Measurements from ENCODE around the gene CACNA1C.

CACNA1C gene

DNA sequence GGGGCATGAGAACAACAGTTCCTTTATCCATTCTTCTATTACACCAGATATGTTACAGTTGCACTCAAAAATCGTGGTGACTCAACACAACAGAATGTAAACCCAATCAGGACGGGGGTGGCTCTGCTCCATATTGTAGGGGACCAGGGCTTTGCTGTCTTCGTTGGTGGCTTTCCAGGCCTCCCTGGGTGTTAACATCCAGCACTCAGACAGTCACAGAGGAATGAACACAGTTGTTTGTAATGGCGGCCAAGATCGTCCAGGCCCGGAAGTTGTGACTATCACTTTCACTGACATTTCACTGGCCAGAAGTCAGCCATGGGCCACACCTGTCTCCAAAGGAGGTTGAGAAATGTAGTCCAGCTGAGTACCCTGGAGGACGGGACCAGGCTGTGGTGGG lies 204.1 kb downstream of the CACNA1C start:
- no peak for DNase-seq (ENCODE audit: low spot score)

DNA sequence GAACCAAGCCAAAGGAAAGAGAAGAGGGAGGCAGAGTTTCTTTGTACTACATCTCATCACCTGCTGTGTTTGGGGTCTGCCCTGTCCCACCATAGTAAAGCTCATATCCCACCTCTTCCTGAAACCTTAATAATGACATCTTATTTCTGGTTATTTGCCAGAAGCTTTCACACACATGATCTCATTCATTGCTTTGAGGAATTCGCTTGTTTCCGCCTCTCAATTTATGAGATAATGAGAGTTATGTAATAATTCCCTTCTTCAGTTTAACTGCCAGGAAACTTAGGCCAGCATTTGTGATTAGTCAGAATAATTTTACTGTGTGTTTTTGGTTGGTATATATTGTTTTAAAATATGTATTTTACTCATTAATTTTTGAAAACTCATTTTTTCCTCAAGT lies 205.2 kb downstream of the CACNA1C start:
- DNase-seq (ENCODE audit: low spot score) = no peak

DNA sequence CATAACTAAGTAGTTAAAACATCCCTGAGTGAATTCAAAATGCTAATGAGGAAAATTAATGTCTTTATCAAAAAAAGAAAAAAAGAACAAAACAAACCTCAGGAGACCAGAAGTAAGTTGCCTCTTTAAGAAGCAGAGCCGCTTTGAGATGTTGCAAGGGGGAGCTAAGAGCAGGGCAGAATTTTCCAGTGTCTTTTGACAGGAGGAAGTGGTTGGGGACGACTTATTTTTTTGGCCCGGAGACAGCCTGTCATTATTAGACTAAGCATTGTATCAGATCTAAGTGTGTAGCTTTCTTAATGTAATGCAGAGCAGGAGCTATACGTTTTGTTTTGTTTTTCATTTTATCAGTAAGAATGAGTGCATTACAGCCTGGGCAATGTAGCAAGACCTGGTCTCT lies 206.6 kb downstream of the CACNA1C start:
- DNase-seq (ENCODE audit: low spot score) = no peak

DNA sequence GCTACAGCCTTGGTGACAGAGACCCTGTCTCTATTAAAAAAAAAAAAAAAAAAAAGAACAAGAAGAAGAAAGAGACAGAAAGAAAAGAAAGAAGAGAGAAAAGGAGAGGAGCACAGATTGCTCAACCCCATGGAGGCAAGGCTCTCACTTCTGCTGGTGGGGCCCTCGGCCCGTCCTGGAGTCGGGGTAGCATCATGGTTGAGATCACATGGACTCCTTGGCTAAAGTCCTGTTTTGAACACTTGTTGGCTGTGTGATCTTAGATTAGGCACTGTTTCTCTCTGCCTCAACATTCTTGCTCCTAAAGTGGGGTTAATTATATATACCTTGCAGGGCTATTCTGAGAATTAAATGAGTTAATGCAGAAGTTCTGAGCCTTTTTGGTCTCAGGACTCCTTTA lies 207.7 kb downstream of the CACNA1C start:
- DNase-seq (ENCODE audit: low spot score) = no peak

DNA sequence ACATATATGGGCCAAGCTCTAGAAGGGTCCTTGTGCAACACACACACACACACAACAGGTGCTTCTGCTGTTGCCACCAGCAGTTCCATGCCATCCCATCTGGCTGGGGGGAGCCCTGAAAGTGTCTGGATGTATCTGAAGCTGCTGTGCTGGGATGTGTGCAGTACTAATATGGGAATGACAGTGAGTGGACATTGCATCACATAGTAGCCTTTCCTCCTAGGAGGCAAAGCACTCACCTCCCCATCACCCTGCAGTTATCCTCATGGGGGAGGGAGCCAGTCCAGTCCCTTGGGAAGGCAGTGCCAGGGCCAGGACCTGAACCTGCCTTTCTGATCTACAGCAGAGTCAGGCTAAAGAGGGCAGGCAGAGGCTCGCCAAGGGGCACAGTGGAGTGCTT lies 208.9 kb downstream of the CACNA1C start:
- DNase-seq (ENCODE audit: low spot score) = no peak

DNA sequence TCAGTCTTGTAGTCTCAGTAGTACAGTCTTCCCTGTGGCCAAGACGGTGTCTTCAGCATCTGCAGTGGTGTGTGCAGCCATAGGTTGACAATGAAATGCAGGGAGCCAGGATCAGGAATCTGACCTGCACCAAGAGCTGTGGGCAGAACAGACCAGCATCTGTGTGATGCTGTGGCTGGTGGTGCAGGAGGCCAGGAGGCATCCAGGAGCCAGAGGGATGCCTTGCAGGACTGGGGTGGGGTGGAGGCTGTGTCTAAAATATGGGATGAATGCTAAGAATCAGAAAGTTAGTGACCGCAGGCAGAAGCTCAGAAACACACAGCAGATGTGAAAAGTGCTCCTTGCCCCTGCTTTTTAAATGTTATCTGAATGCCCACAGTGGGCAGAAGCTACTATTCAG lies 209.7 kb downstream of the CACNA1C start:
- no peak for DNase-seq (ENCODE audit: low spot score)

DNA sequence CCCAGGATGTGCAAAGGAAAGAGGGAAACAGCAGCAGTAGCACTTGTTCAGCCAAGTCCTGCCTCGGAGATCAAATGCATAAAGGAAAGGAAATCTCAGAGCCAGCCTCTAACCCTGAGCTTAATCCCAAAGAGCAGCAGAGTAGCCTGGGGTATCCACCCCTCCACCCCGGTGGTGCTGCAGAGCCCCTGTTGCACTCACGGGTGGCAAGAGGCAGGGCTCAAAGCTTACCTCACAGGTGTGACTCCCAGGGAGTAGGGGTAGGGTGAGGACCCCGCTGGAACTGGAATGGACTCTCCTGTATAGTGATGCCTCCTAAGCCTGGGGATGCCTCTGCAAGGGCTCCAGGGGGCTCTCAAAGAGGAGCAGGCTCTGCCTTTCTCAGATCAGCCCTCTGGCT lies 211.1 kb downstream of the CACNA1C start:
- no peak for DNase-seq (ENCODE audit: low spot score)

DNA sequence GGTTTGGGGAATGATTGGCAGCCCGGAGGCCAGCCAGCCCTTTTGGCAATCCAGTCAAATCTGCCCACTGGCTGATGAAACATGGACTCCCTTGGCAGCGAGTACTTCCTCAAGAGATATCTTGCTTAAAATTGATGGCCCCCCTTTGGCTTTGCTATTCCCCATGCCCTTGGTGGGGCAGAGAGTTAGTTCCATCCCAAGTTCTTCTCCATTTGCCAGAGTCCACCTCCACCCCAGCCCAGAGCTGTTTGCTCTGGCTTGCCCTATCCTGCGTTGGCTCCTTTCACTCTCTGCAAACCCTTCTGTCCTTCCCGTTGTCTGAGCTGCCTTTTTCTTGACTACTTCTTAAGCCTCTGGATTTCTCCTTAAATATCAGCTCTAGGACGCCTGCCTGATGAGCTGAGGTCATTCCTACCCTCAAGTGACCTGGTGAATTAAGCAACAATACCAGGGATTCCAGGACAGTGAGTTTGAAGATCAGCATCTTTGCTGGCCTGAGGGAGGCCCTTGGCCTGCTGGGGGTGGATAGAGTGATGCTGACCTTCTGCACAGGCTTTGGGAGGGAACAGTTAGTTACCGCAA lies 212.0 kb downstream of the CACNA1C start:
- no peak for DNase-seq (ENCODE audit: low spot score)

DNA sequence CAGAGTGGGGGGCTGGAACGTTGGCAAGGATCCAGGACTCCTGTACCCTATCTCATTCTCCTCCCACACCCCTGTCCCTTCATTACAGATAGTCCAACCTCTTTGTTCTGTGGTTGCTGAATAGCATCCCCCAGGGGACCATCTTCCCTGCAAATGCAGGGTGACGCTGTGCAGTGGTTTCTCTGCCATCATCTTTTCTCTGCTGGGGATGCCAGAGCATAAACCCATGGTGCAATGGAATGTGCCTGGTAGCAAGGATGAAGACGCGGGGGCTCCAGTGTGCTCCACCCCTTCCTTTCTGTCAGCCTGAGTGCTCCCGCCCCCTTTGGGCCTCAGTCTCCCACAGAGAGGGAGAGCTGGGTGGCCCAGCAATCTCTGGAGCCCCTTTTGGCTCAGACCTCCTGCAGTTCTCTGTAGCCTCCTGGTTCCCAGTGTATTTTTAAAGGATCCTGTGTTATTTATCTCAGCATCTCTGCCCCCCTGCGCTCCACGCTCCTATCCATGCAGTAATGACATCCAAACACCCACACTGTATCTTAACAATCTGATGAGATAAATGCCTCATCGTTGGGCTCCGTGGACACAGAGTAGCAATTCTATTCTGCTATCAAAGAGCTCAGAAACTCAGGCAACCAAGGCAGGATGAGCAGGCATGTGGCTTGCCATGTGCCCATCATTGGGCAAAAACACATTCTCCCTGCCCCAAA lies 212.8 kb downstream of the CACNA1C start:
- no peak for DNase-seq (ENCODE audit: low spot score)

DNA sequence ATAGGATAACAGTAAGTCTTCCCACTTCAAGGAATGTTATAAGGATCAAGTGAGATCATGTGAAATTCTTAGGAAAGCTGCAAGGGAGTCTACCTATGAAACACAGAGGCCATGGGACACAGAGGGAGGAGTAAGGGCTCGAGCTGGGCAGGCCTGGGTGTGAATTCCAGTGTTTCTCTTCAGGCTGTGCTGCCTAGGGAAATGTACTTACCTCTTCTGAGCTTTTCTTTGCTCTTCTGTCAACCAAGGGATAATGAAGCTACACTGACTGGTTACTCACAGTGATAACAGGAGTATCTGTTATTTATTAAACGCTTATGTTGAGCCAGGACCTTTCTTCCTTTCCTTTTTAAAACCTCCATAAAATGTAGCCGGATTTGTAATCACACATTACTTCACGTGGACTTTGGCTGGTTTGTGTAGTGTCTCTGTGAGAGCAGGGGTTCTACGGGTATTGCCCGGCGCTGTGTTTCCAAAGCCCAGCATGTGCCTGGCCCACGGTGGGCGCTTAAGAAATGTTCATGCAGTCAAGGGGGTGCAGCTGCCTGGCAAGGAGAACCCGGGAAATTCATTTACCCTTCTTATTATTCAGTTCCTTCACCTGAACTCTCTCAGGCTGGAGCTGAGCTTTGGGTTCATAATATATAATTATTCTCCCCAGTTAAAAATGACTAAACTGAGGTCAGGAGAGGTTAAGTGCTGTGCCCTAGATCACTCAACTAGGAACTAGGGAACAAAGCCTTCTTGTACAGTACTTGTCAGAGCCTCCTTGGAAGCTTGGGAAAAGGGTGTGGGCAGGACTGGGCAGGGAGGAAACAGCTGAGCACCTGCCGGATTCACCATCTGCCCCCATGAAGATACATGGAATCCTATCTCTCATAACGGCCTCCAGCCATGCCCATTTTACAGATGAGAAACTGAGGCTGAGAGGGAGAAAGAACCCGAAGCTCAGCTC lies 214.2 kb downstream of the CACNA1C start:
- DNase-seq (ENCODE audit: low spot score) = no peak

DNA sequence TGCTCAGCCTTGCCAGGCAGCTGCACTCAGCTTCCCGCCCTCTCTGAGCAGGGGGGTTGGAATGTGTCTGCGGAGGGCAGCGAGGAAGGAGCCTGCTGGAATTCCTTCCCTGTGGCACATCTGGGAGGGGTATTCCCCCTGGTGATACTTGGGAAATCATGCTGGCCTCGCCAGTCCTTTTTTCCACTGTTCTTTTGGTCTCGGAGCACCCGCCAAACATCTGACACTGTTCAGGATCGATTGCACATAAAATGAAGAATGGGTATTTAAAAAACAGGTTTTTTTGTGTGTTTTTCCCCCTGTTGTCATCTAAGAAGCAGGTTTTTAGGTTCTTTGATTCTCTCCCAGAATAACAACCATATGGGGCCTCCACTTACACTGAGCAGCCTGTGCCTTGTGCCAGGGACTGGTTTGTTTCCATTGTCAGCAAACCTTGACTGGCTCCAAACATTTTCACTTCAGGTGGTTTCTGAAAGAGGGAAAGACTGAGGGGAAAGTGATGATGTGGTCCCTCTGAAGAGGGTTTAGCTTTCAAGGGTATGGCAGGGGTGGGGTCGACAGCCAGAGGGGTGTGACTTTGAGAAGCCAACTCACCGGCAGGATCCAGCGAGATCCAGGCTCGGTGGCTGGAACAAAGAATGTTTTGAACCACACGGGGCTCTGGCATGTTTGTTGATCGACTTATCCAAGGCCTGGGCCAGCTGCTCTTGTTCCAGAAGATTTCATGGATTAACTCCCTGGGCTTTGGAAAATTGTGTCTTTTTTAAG lies 215.1 kb downstream of the CACNA1C start:
- DNase-seq (ENCODE audit: low spot score) = peak; percentile 60

DNA sequence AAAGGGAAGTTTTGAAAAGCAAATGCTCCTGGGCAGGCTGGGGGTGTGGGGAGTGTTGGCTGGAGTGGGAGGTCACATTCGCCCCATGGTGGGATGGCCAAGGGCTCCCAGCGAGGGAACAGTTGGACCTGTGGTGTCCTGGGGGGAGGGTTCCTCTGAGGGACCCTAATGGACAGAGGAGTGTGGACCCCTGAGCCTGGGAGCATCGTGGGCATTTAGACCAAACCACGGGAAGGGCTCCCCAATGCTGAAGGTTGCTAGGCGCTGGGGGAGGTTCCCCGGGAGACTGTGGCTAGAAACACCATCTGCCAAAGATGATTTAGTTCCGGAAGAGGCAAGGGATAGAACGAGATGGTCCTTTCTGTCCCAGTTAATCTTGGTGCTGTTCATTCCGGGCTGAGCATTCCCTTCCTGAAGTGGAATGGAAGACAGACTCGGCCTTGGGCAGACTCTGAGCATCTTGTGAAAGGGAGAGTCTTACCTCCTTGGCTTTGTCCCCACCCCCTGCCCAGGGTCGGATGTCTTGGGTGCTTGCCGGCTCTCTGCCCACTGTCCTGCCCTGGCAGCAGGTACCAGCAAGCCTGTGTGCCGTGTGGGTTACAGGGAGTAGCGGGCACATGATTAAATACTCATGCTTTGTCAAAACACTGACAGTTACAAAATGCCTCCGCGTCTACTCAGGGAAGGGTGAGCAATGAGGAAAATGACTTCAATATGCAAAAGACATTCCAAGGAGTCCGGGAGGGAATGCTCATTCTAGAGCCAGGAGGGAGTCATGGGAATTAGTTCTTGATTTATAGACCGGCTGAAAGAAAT lies 215.9 kb downstream of the CACNA1C start:
- no peak for DNase-seq (ENCODE audit: low spot score)

DNA sequence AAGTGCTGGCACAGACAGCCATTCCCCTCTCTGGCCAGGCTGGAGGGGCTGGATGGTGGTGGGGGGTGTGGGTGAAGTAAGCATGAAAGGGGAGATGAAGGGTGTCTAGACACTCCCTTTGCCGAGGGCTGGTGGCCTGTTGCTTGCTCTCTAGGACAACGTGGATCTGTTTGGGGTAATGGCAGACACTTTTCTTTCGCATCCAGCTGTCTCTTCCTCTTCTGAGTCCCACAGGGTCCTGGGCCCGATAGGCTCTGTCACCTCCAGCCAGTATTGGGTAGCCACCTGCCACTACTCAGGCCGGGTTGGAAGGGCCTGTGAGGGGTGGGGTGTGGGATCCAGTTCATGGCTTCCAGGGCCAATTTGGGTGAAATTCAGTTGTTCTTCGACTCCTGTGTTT lies 218.1 kb downstream of the CACNA1C start:
- DNase-seq (ENCODE audit: low spot score) = no peak

DNA sequence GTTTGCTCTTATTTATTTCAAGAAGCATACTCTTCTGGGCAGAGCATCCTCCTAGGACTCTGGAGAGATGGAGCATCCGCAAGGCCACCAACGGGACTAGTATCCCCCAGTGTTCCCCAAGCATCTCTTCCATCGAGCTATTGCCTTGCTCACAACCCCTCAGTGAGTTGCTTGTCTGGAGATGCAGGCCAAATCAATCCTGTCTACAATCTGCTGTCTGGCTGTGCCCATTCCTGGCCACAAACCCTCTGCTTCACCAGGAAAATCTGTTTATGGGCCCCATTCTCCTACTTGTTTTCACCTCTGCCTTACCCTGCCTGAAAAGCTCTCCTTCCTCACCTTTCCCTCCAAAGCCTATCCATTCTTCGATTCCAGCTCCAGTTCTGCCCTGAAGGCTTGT lies 219.2 kb downstream of the CACNA1C start:
- DNase-seq (ENCODE audit: low spot score) = no peak

DNA sequence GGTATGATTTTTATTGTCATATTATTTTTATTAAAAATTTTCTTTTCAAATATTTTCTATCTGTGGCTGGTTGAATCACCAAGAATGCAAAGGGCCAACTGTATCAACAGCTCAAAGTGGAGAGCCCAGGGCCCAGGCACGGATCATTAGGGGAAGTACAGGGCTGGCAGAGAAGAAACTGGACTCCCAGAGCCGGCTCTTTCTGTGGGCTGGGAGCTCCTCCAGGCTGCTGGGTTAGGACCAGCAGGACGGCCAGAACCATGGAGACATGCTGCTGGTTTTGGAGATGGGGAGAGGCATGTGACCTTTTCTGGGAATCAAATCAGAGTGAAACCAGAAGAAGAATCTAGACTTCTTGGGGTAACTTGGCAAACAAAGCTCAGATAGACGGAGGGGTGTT lies 220.5 kb downstream of the CACNA1C start:
- DNase-seq (ENCODE audit: low spot score) = no peak

DNA sequence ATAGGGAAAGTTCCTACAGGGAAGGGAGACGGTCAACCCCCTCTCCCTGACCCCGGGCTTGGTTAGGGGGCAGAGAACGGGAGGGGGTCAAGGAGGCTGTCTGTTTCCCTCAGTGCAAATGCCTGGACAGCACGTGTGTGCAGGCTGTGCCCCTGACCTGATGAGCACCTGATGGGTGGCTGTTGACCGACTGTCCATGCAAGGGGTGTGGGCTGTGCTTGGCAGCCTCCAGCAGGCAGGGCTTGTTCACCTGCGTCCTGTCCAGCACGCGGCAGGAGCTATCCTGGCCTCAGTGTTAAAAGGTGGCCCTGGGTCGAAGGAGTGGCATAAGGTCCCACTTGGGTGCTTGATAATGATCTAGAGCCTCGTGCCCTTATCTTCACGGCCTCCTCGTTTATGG lies 221.0 kb downstream of the CACNA1C start:
- DNase-seq (ENCODE audit: low spot score) = no peak

DNA sequence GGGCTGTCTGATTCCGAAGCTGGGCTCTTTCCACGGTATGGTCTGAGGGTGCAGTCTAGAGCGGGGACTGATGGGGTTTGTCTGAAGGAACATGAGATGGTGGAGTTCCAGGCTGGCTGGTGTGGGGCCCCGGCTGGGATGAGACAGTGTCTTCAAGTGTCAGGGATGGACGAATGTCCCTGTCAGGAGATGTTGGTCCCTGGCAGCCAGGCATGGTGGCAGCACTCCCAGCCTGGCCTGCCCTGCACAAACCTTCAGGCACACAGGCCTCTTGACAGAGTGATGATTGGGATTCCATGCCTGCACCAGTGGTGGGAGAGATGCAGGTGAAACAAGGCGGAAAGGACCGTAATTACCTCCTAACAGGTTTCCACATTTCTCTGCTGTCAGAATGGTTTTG lies 221.9 kb downstream of the CACNA1C start:
- DNase-seq (ENCODE audit: low spot score) = no peak

DNA sequence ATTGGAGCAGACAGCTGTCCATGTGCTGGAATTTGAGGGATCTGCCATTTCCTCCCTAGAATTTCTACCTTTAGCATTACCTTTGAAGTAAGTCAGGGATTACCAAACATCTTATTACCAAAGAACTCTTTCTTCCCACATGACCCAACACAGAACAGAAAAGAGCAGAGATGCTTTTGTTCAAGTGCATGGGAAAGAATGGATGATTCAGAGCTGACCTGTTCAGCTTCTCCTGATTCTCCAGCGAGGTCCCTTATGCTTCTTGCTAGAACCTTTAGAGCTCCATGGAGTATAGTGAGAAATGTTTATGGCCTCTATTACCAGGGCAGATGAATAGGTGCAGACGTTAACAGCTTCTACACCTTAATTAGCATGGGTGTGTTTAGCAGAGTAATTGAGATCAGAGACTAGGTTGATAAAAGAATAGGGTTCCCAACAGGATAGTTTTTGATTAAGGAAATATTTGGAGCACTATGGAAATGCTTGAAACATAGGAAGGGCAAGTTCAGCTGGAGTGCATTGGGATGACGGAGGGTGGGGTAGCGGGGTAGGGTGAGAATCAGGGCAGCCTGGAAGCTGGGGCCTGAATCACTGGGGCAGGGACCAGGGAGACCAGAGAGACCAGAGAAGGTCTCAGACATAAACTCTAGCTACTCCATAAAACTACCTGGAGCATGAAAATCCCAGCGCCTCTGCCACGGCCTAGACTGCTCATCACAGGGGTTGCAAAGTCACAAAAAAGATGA lies 223.7 kb downstream of the CACNA1C start:
- no peak for DNase-seq (ENCODE audit: low spot score)

DNA sequence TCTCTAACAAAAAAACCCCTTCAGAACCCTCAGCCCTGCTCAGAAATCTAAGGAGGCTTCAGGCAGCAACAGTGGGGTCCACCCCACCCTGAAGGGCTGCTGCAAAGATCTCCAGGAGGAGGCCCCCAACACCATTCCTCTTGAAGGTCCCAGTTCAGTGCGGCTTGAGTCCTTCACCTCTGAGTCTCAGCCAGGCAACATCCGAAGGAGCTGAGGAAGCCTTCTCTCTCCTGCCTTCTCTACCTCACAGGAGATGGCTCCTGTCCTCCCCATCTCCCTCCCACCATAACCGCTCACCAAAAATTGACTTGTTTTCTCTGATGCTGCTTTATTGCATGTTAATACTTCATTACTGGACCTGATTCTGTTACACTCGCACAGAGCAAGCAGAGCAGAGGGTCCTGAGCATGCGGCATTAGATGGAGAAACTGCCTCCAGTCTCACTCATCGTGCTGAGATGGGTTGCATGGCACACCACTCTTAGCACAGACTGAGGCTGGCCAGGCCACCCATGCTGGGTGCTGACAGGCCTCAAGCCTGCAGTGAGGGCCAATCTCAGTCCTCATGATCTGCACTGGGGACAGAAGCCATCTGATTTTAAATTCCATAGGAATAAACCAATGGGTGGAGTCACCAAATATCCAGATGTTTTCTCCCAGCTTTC lies 224.8 kb downstream of the CACNA1C start:
- DNase-seq (ENCODE audit: low spot score) = no peak

DNA sequence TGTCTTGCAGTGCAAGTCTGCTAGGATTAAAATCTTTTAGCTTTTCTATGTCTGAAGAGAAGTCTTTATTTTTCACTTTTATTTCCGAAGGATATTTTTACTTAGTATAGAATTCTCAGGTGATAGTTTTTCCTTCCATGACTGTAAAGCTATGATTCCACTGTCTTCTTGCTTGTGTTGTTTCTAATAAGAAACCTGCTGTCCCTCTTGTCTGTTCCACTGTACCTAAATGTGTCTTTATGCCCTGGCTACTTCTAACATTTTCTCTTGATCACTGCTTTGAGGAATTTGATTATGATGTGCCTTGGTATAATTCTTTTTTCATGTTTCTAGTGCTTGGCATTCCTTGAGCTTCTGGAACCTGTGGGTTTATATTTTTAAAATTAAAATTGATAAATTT lies 228.7 kb downstream of the CACNA1C start:
- no peak for DNase-seq (ENCODE audit: low spot score)
